Kidney epithelial cell (primary cell): ENCODE data around the gene UCHL3. TPM values are rescaled to one million over a fixed set of nuclear protein-coding genes. Genes with fewer than 3 reads are reported as not detected.

ENCODE experiments used
- DNase-seq: peaks from one replicate; pipeline ENCODE4 v3.0.0-alpha.2; 2010; ENCODE audit warnings: low read depth
- H3K27me3 ChIP-seq: 2 replicates; pipeline ENCODE4 v1.6.0; 2011; ENCODE audit warnings: low read length; ENCODE audit not compliant: control insufficient read depth, insufficient read depth
- H3K36me3 ChIP-seq: 2 replicates; pipeline ENCODE4 v1.5.1; 2011; ENCODE audit warnings: low read length; ENCODE audit not compliant: control insufficient read depth, insufficient read depth
- H3K4me3 ChIP-seq: 2 replicates; pipeline ENCODE4 v1.5.1; 2011; ENCODE audit warnings: low read depth, mild to moderate bottlenecking, control low read depth, low read length
- CTCF ChIP-seq: IDR thresholded peaks from 2 replicates; pipeline ENCODE4 v1.5.1; 2011; ENCODE audit warnings: mild to moderate bottlenecking, moderate library complexity, low read length, control low read depth, inconsistent platforms; ENCODE audit not compliant: insufficient read depth, poor library complexity, severe bottlenecking
- total RNA-seq: library from RNA; depleted of rRNA; stranded (reverse); fragments of >200 nt; gene quantifications from 2 replicates; pipeline ENCODE4 v1.2.3, GENCODE V29; 2015

The UCHL3 gene
- total RNA-seq, 1 donor from 2014 or later, result 75.5 TPM

- no peak for TF ChIP-seq CTCF
- DNase-seq, result no peak
- Histone ChIP-seq H3K27me3 (no peaks in the 10 kb centered on the region), H3K4me3 (no peak overlapping the region), H3K36me3 (no peaks in the 10 kb centered on the region)
Measured at GRCh38 chr13:75618308-75618707, 68.7 kb downstream of the UCHL3 start.

GRCh38 chr13:75620020-75620419 lies 70.4 kb downstream of the UCHL3 start:
- no peak overlapping the region for H3K4me3 ChIP-seq
- no peak for TF ChIP-seq CTCF
- no peaks in the 10 kb centered on the region for H3K27me3 ChIP-seq
- DNase-seq, result no peak
- H3K36me3 ChIP-seq, result no peaks in the 10 kb centered on the region

GRCh38 chr13:75621147-75621546 lies 71.6 kb downstream of the UCHL3 start:
- Histone ChIP-seq H3K36me3 (no peaks in the 10 kb centered on the region), H3K4me3 (no peak overlapping the region), H3K27me3 (no peaks in the 10 kb centered on the region)
- no peak for DNase-seq
- no peak for TF ChIP-seq CTCF

- no peak overlapping the region for H3K4me3 ChIP-seq
- TF ChIP-seq CTCF, result no peak
- no peaks in the 10 kb centered on the region for H3K36me3 ChIP-seq
- DNase-seq, result no peak
- H3K27me3 ChIP-seq, result no peaks in the 10 kb centered on the region
Measured at GRCh38 chr13:75628801-75629200, 79.2 kb downstream of the UCHL3 start.

GRCh38 chr13:75633285-75633684 lies 83.7 kb downstream of the UCHL3 start:
- TF ChIP-seq CTCF, result no peak
- H3K27me3 ChIP-seq, result no peaks in the 10 kb centered on the region
- H3K36me3 ChIP-seq, result no peaks in the 10 kb centered on the region
- H3K4me3 ChIP-seq, result no peak overlapping the region
- DNase-seq, result no peak

- no peak for TF ChIP-seq CTCF
- Histone ChIP-seq H3K36me3 (no peaks in the 10 kb centered on the region), H3K4me3 (peak overlapping the region; percentile 57), H3K27me3 (no peaks in the 10 kb centered on the region)
- DNase-seq, result no peak
Measured at GRCh38 chr13:75635101-75635827, 85.7 kb downstream of the UCHL3 start.
